Trophoblast cell (in vitro differentiated cells and primary cell): ENCODE measurements around the gene RNF130.

Experiments used
- DNase-seq, 2 donors: peaks; one replicate each; pipeline ENCODE4 v3.0.0-alpha.2; 2016
- H2AFZ ChIP-seq: 2 replicates; pipeline ENCODE4 v1.6.1; 2013; ENCODE audit warnings: low read length, moderate library complexity, mild to moderate bottlenecking; ENCODE audit not compliant: insufficient read depth, poor library complexity
- H2AK5ac ChIP-seq: 2 replicates; pipeline ENCODE4 v1.6.1; 2013; ENCODE audit warnings: mild to moderate bottlenecking, low read length
- H2BK120ac ChIP-seq: 2 replicates; pipeline ENCODE4 v1.6.1; 2013; ENCODE audit warnings: low read length, mild to moderate bottlenecking, moderate library complexity; ENCODE audit not compliant: insufficient read depth, poor library complexity
- H2BK12ac ChIP-seq: 2 replicates; pipeline ENCODE4 v1.6.1; 2013; ENCODE audit warnings: mild to moderate bottlenecking, low read length, moderate library complexity
- H2BK5ac ChIP-seq: 2 replicates; pipeline ENCODE4 v1.6.1; 2013; ENCODE audit warnings: low read length, low read depth, moderate library complexity, mild to moderate bottlenecking; ENCODE audit not compliant: poor library complexity
- H3K14ac ChIP-seq: 2 replicates; pipeline ENCODE4 v1.6.1; 2013; ENCODE audit warnings: mild to moderate bottlenecking, low read length
- H3K18ac ChIP-seq: 2 replicates; pipeline ENCODE4 v1.6.1; 2013; ENCODE audit warnings: mild to moderate bottlenecking, low read length
- H3K23ac ChIP-seq: 2 replicates; pipeline ENCODE4 v1.6.1; 2013; ENCODE audit warnings: low read length
- H3K27ac ChIP-seq: 2 replicates; pipeline ENCODE4 v1.5.1; 2013; ENCODE audit warnings: low read depth, mild to moderate bottlenecking, inconsistent platforms, low read length, moderate library complexity
- H3K27me3 ChIP-seq: 2 replicates; pipeline ENCODE4 v1.6.1; 2013; ENCODE audit warnings: inconsistent platforms, mild to moderate bottlenecking, low read length, moderate library complexity; ENCODE audit not compliant: insufficient read depth
- H3K36me3 ChIP-seq, 2 experiments: 1 replicate in 1 of 2; 2 replicates in 1 of 2; pipeline ENCODE4 v1.6.1; 2013; ENCODE audit warnings: low read length in 2 of 2, mild to moderate bottlenecking in 2 of 2, moderate library complexity in 1 of 2; ENCODE audit not compliant: insufficient read depth in 2 of 2, control insufficient read depth in 1 of 2
- H3K4ac ChIP-seq: 2 replicates; pipeline ENCODE4 v1.6.1; 2013; ENCODE audit warnings: low read depth, mild to moderate bottlenecking, low read length, moderate library complexity
- H3K4me1 ChIP-seq, 2 experiments: 1 replicate in 1 of 2; 2 replicates in 1 of 2; pipeline ENCODE4 v1.6.1; 2013; ENCODE audit warnings: low read length in 2 of 2, mild to moderate bottlenecking in 2 of 2, moderate library complexity in 1 of 2; ENCODE audit not compliant: insufficient read depth in 2 of 2, control insufficient read depth in 1 of 2
- H3K4me2 ChIP-seq: 2 replicates; pipeline ENCODE4 v1.6.1; 2013; ENCODE audit warnings: inconsistent platforms, mild to moderate bottlenecking, low read length, moderate library complexity
- H3K4me3 ChIP-seq: 2 replicates; pipeline ENCODE4 v1.5.1; 2013; ENCODE audit warnings: mild to moderate bottlenecking, low read depth, low read length, inconsistent platforms
- H3K79me1 ChIP-seq: one replicate; pipeline ENCODE4 v1.6.1; 2013; ENCODE audit warnings: low read length
- H3K79me2 ChIP-seq: 2 replicates; pipeline ENCODE4 v1.6.1; 2013; ENCODE audit warnings: low read length, mild to moderate bottlenecking; ENCODE audit not compliant: control insufficient read depth, insufficient read depth, poor library complexity
- H3K9ac ChIP-seq: 2 replicates; pipeline ENCODE4 v1.6.1; 2013; ENCODE audit warnings: mild to moderate bottlenecking, low read length
- H3K9me3 ChIP-seq: 2 replicates; pipeline ENCODE4 v1.6.1; 2013; ENCODE audit warnings: low read depth, mild to moderate bottlenecking, control low read depth, inconsistent platforms, low read length; ENCODE audit not compliant: insufficient read depth
- H4K12ac ChIP-seq: 2 replicates; pipeline ENCODE4 v1.6.1; 2013; ENCODE audit warnings: low read depth, mild to moderate bottlenecking, low read length, moderate library complexity
- H4K8ac ChIP-seq: 2 replicates; pipeline ENCODE4 v1.6.1; 2013; ENCODE audit warnings: low read depth, mild to moderate bottlenecking, low read length, moderate library complexity
- H4K91ac ChIP-seq: one replicate; pipeline ENCODE4 v1.6.1; 2013; ENCODE audit warnings: low read depth, mild to moderate bottlenecking, low read length, moderate library complexity
- WGBS: extraction: QIAGEN DNeasy Blood & Tissue Kit; methylation state at CpG from one replicate; pipeline ENCODE4 v1.1.7; 2013; ENCODE audit warnings: missing lambda C conversion rate; ENCODE audit not compliant: insufficient read length, insufficient coverage; ENCODE audit errors: extremely low coverage; 5-methylcytosine and 5-hydroxymethylcytosine counted together

RNF130 gene

DNA sequence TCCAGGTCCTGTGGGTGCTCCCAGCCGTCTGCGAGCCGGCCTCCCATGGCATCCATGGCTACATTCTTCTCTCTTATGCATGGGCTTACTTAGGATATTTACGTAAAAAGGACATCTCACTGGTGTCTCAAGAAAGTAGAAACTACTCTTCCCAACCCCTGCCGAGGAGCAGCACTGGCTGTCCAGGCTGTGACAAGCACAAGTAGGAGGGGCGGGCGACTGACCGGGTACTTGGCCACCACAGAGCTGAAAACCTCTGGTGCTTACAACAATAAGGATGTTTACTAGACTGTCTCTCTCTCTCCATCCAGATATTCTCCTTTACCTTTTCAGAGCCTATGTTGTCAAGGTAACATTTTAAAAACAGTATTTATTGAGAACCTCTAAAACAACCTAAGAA lies 107.5 kb downstream of the RNF130 start:
- H3K23ac ChIP-seq: no peak overlapping the region
- H3K79me1 ChIP-seq: no peaks in the 10 kb centered on the region
- H4K8ac ChIP-seq: no peak overlapping the region
- no peak overlapping the region for H4K91ac ChIP-seq
- H3K36me3 ChIP-seq: peaks cover 1 to 4% of the 10 kb centered on the region in 2 experiments
- H2BK5ac ChIP-seq: no peak overlapping the region
- no peak overlapping the region for H3K9ac ChIP-seq
- no peak overlapping the region for H2BK120ac ChIP-seq
- no peak overlapping the region for H2AK5ac ChIP-seq
- no peak overlapping the region for H4K12ac ChIP-seq
- H3K14ac ChIP-seq: no peak overlapping the region
- no peak overlapping the region for H2BK12ac ChIP-seq
- H3K4me2 ChIP-seq: no peak overlapping the region
- H2AFZ ChIP-seq: no peak overlapping the region
- WGBS: no CpG with 5 or more reads among the region's 8 CpGs
- no peak overlapping the region for H3K18ac ChIP-seq
- H3K27me3 ChIP-seq: no peaks in the 10 kb centered on the region
- H3K79me2 ChIP-seq: no peaks in the 10 kb centered on the region
- H3K9me3 ChIP-seq: no peaks in the 10 kb centered on the region
- peaks cover 0 to 3% of the 10 kb centered on the region in 2 experiments for H3K4me1 ChIP-seq
- H3K4ac ChIP-seq: no peak overlapping the region
- DNase-seq: no peak
- no peak overlapping the region for H3K4me3 ChIP-seq
- no peak overlapping the region for H3K27ac ChIP-seq

GRCh38 chr5:179963375-179963774 lies 108.2 kb downstream of the RNF130 start:
- no CpG with 5 or more reads among the region's 4 CpGs for WGBS
- no peak overlapping the region for H3K18ac ChIP-seq
- no peaks in the 10 kb centered on the region for H3K79me1 ChIP-seq

GRCh38 chr5:179960204-179960831 lies 111.2 kb downstream of the RNF130 start:
- H4K91ac ChIP-seq: no peak overlapping the region
- no peaks in the 10 kb centered on the region for H3K79me2 ChIP-seq
- H3K4me2 ChIP-seq: no peak overlapping the region
- H3K27me3 ChIP-seq: no peaks in the 10 kb centered on the region
- no peak overlapping the region for H2BK120ac ChIP-seq
- no peak overlapping the region for H2AK5ac ChIP-seq
- H3K4me1 ChIP-seq: no peaks in the 10 kb centered on the region
- no peaks in the 10 kb centered on the region for H3K79me1 ChIP-seq
- no peak overlapping the region for H3K27ac ChIP-seq
- no peak overlapping the region for H3K9ac ChIP-seq
- H2AFZ ChIP-seq: no peak overlapping the region
- H3K36me3 ChIP-seq: peaks cover 1 to 2% of the 10 kb centered on the region in 2 experiments
- H2BK5ac ChIP-seq: no peak overlapping the region
- no CpG with 5 or more reads among the region's 5 CpGs for WGBS
- no peak overlapping the region for H3K4ac ChIP-seq
- H3K9me3 ChIP-seq: no peaks in the 10 kb centered on the region
- no peak overlapping the region for H4K12ac ChIP-seq
- H2BK12ac ChIP-seq: no peak overlapping the region
- no peak for DNase-seq
- no peak overlapping the region for H3K18ac ChIP-seq
- H3K14ac ChIP-seq: no peak overlapping the region
- H3K4me3 ChIP-seq: no peak overlapping the region
- no peak overlapping the region for H4K8ac ChIP-seq
- H3K23ac ChIP-seq: no peak overlapping the region

More at GRCh38 chr5:179963375-179963774, 108.2 kb downstream of the RNF130 start:
- no peak overlapping the region for H4K8ac ChIP-seq
- H3K36me3 ChIP-seq: peaks cover 1 to 4% of the 10 kb centered on the region in 2 experiments
- H3K4me3 ChIP-seq: no peak overlapping the region
- no peak overlapping the region for H3K14ac ChIP-seq
- H3K9ac ChIP-seq: no peak overlapping the region
- no peak overlapping the region for H3K27ac ChIP-seq
- H2AK5ac ChIP-seq: no peak overlapping the region
- no peak overlapping the region for H3K4me2 ChIP-seq
- peaks cover 0 to 3% of the 10 kb centered on the region in 2 experiments for H3K4me1 ChIP-seq
- no peak overlapping the region for H3K23ac ChIP-seq
- no peak overlapping the region for H2BK120ac ChIP-seq
- no peak overlapping the region for H2BK5ac ChIP-seq
- H2BK12ac ChIP-seq: no peak overlapping the region
- H2AFZ ChIP-seq: no peak overlapping the region
- no peak overlapping the region for H4K12ac ChIP-seq
- H3K79me2 ChIP-seq: no peaks in the 10 kb centered on the region
- DNase-seq: no peak
- no peak overlapping the region for H4K91ac ChIP-seq
- H3K27me3 ChIP-seq: no peaks in the 10 kb centered on the region
- H3K9me3 ChIP-seq: no peaks in the 10 kb centered on the region
- H3K4ac ChIP-seq: no peak overlapping the region

GRCh38 chr5:179959641-179960040 lies 111.9 kb downstream of the RNF130 start:
- Histone ChIP-seq H3K4ac (no peak overlapping the region), H2BK120ac (no peak overlapping the region), H3K4me1 (no peaks in the 10 kb centered on the region), H3K36me3 (peaks cover 0 to 5% of the 10 kb centered on the region in 2 experiments), H3K9ac (no peak overlapping the region), H3K79me1 (no peaks in the 10 kb centered on the region), H4K12ac (no peak overlapping the region), H3K79me2 (no peaks in the 10 kb centered on the region), H3K27me3 (no peaks in the 10 kb centered on the region), H3K23ac (no peak overlapping the region), H2AFZ (no peak overlapping the region), H2BK5ac (no peak overlapping the region), H3K27ac (no peak overlapping the region), H3K18ac (no peak overlapping the region), H2AK5ac (no peak overlapping the region), H3K4me3 (no peak overlapping the region), H3K4me2 (no peak overlapping the region), H3K14ac (no peak overlapping the region), H2BK12ac (no peak overlapping the region), H3K9me3 (no peaks in the 10 kb centered on the region), H4K91ac (no peak overlapping the region), H4K8ac (no peak overlapping the region)
- WGBS: no CpG with 5 or more reads among the region's 6 CpGs
- peak in 1 of 2 donors; percentile 24 for DNase-seq
